HG02852 (cell line): ENCODE results near the gene TBATA.

Experiments
- ATAC-seq: cut with Tn5 transposase; IDR thresholded peaks from one replicate; pipeline ENCODE4 v1.9.1; 2021; ENCODE audit warnings: mild to moderate bottlenecking, moderate library complexity; ENCODE audit not compliant: unreplicated experiment

The TBATA gene

GRCh38 chr10:70785190-70785589, at the start of gene TBATA:
TSS of gene TBATA (minus strand) at chr10:70785377. CDS start at chr10:70783379, 1,998 bp downstream.
- no peak for ATAC-seq

DNA sequence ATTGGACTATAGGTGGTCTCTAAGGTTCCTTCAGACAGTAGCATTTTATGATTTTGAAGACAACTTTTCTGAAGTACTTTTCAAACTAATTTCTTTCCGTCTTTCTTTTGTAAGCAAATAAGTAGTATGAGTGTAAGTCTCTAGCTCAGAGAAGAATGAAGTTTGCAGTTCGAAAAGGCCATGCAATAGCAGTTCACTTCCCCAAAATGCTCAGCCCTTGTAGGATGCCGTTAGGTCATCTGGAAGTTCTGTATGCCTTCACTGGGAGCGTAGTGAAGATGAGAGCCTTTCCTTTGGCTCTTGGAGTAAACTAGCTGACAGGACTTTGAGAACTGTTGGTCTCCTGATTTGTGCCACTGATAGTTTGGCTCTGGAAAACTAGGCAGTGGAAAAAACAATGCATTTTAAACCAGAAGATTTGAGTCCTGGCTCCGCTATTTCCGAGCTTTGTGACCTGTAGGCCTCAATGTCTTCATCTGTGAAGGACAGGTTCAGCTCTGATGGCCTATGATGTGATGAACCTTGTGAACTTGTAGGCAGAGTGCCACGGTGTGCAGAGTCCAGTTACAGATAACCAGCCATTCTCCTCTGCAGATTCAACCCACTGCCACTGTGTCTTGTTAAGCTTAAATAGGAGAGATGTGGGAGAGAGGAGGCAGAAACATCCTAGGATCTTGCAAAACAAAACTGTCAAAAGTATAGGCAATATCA, 49.4 kb upstream of the TBATA start:
- ATAC-seq, result no peak

DNA sequence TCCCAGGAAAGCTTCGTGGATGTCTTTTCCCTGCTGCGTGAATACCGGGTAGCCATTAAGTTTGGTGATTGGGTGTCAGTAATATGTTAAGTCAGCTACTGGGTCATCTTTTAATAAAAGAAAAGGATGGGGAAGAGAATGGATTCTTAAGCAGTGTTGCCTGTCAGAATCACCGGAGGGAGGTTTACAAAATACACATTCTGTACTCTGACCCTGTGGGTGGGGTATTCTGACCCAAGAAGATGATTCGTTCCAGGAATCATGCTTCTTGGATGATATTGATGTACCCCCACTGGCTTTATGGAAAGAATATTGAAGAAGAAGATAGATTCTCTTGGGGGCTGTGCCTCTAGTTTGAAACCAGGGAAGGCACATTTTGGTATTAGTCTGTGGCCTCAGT, 48.8 kb upstream of the TBATA start:
- no peak for ATAC-seq

DNA sequence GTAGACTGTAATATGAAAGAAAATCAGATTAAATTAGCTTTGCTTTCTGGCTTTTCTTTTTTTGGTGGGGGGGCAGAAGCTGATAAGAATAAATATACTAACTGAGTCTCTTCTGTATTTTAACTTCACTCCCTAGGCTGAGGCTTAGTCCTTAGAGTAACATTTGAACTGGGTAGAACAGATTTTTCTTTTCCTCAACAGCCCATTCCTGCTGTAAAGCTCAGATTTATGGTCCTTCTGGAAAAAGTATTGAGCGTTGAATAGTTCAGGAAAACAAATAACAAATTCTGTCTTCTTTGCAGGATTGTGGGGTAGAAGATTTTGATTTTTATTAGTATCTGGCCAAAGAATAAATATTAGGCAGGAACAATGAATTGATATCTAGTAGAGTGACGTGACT, 48.4 kb upstream of the TBATA start:
- ATAC-seq, result no peak

GRCh38 chr10:70832852-70833528, 47.8 kb upstream of the TBATA start:
- ATAC-seq, result no peak

GRCh38 chr10:70832221-70832620, 47.0 kb upstream of the TBATA start:
- no peak for ATAC-seq

GRCh38 chr10:70830164-70830563, 45.0 kb upstream of the TBATA start:
- ATAC-seq, result no peak

GRCh38 chr10:70829543-70829942, 44.4 kb upstream of the TBATA start:
- ATAC-seq, result no peak

DNA sequence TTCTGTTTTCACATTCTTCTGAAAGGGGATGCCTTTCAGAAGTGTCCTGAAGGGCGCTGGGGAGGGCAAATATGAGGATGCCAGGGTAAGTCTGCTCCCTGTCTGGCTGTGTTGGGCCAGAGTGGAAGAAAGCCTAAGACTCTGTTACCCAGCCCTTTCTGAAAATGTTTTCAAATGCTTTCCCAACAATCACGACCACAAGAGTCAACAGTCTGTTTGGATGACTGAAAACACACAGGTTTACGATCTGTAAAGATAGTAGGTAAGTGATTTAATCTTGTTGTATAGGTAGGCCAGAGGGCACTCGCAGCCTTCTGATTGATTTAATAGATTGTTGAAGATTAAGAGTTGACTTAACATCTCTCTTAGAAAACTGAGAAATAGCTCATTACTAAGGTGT, 43.7 kb upstream of the TBATA start:
- ATAC-seq, result no peak

- ATAC-seq, result no peak
Observed at GRCh38 chr10:70827086-70827757, 42.0 kb upstream of the TBATA start.

DNA sequence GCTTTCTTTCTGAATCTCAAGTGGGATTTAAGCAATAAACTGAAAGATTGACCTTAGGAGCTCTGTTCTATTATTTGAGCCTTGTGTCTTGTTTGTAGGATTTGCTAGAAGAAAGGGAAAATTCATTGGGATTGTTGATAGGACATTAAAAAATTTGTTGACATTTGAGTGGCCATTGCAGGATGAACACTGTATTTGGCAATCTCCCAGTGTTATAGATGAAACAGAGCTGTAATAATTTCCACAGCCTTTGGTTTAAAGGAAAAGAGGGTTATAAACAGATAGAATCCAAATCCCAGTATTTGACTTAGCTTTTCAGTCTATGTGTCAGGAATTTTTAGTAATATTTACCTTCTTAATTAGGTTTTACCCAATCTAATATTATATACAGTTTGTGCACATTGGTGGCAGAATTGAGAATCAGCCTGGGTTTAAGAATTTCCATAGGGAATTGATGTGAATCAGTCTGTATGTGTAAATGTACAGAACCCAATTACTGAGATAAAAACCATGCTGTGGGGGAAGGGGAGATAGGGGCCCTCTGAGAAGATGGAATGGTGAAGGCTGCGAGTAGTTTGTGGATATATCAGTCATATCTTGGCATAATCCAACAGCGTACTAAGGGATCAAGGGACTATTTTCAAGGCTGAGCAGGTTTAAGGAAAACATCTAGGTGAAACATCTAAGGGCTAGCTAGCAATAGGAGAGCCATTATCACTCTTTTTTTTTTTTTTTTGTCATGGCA, 37.1 kb upstream of the TBATA start:
- ATAC-seq, result no peak

GRCh38 chr10:70820976-70821750, 36.0 kb upstream of the TBATA start:
- ATAC-seq, result no peak

DNA sequence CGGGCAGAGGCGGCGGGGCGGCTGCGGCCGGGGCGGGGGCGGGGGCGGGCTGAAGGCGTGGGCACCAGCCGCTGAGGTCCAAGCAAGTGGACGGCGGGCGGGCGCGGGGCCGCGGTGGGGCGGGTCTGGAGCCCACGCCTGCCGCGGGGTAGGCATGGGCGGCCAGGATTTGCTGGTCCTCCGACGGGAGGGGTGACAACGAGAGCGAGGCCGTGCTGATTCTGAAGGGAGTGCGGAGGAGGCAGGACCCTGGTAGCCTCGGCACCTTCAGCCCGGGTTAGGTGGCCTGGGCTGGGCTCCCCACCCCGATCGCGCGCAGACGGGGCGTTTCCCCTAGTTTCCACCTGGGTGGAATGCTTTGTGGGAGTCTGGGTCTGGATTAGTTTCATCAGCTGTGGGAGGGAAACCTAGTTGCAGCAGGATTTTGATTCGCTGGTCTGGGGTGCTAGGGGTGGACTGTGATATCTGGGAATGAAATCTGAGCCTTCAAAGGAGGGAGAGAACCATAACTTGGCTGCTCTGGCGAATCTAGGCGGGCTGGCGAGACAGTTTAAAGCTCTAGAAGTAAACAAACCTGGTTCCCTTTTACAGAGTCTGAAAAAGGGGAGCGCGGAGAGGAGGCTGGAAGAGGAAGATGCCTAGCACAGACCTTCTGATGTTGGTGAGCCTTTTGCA, 31.2 kb upstream of the TBATA start:
- peak; percentile 48 for ATAC-seq

GRCh38 chr10:70815504-70816219, 30.5 kb upstream of the TBATA start, which contains the start of gene SGPL1:
TSS of gene SGPL1 (plus strand) at chr10:70815948. CDS start at chr10:70816854, 906 bp downstream.
- ATAC-seq, result peak; percentile 88

- ATAC-seq, result no peak
Observed at GRCh38 chr10:70814126-70814525, 28.9 kb upstream of the TBATA start.

GRCh38 chr10:70812814-70813213, 27.6 kb upstream of the TBATA start:
- no peak for ATAC-seq

DNA sequence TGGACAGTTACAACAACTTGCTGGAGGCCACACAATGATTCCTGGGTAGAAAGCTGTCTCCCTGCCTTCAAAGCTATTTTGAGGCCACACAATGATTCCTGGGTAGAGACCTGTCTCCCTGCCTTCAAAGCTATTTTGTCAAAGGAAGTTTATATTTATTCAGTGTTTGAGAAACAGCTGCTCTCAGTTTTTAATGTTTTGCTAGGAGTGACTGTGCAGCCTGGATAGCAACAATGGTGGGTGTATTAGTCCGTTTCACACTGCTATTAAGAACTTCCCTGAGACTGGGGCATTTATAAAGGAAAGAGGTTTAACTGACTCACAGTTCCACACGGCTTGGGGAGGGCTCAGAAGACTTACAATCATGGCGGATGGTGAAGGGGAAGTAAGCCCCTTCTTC, 26.7 kb upstream of the TBATA start:
- ATAC-seq, result no peak

DNA sequence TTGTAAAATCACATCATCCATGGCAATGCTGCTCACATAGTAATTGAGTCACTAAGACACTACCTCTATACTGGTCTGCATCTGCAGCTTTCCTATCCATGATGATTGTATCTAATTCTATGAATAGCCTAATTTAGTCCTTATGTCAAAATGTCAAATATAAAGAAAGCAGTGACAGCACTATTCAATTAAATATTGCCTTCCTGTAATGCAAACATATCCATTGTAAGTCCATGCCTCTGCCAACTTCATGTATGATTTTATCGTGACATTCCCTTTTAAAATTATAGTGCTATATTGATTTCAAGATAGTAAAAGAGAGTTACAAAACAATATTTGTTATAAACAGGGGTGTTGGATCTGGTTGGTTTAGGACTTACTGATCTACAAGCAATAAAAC, 25.8 kb upstream of the TBATA start:
- ATAC-seq, result no peak

- no peak for ATAC-seq
Observed at GRCh38 chr10:70809726-70810125, 24.5 kb upstream of the TBATA start.
